GM21717 (cell line): ENCODE measurements around the gene ARHGDIA.
"Not testable (repeated sequence)": the region's sequence is repeated elsewhere in the genome, so short reads cannot be mapped to it uniquely, and the experiment has no call there.

ENCODE experiments used
- ATAC-seq: cut with Tn5 transposase; IDR thresholded peaks from one replicate; pipeline ENCODE4 v1.9.1; 2021; ENCODE audit warnings: mild to moderate bottlenecking, moderate library complexity; ENCODE audit not compliant: unreplicated experiment

Gene ARHGDIA

GRCh38 chr17:81870981-81871386 is at the start of gene ARHGDIA:
Gene ARHGDIA (minus strand): TSS chr17:81871337. CDS start chr17:81869930, 1,407 bp downstream.
- ATAC-seq, result peak; percentile 24

GRCh38 chr17:81918832-81919545 is 47.9 kb upstream of the ARHGDIA start:
- no peak for ATAC-seq

GRCh38 chr17:81918333-81918669 is 47.2 kb upstream of the ARHGDIA start:
- not testable (repeated sequence) for ATAC-seq

- peak; percentile 29 for ATAC-seq
Observed at GRCh38 chr17:81917565-81918332, 46.6 kb upstream of the ARHGDIA start, which contains the start of gene SIRT7. Gene SIRT7 (minus strand): TSS chr17:81918176. CDS start chr17:81918131, 45 bp downstream.

- no peak for ATAC-seq
Observed at GRCh38 chr17:81916234-81917001, 45.3 kb upstream of the ARHGDIA start.

GRCh38 chr17:81915331-81915730 is 44.2 kb upstream of the ARHGDIA start:
- no peak for ATAC-seq

- no peak for ATAC-seq
Observed at GRCh38 chr17:81914103-81914850, 43.1 kb upstream of the ARHGDIA start.

- no peak for ATAC-seq
Observed at GRCh38 chr17:81913394-81914102, 42.4 kb upstream of the ARHGDIA start.

- no peak for ATAC-seq
Observed at GRCh38 chr17:81912441-81913309, 41.5 kb upstream of the ARHGDIA start.

- no peak for ATAC-seq
Observed at GRCh38 chr17:81911969-81912368, 40.8 kb upstream of the ARHGDIA start.

- ATAC-seq, result peak; percentile 46
Observed at GRCh38 chr17:81911277-81911961, 40.3 kb upstream of the ARHGDIA start, which contains the start of gene PCYT2. Gene PCYT2 (minus strand): TSS chr17:81911399. CDS start chr17:81911355, 44 bp downstream.

GRCh38 chr17:81910840-81911276 is 39.7 kb upstream of the ARHGDIA start:
- ATAC-seq, result peak; percentile 10

GRCh38 chr17:81909966-81910839 is 39.1 kb upstream of the ARHGDIA start:
- ATAC-seq, result no peak

GRCh38 chr17:81909231-81909630 is 38.1 kb upstream of the ARHGDIA start:
- no peak for ATAC-seq

GRCh38 chr17:81908793-81909192 is 37.7 kb upstream of the ARHGDIA start:
- no peak for ATAC-seq

GRCh38 chr17:81907219-81908145 is 36.3 kb upstream of the ARHGDIA start:
- no peak for ATAC-seq
